OCI-LY1 (cell line): ENCODE data around the gene GALNT7.

Source experiments
- EZH2 ChIP-seq: fragments of 200-600 bp; sonication (generic), shearing (Covaris generic); IDR thresholded peaks from 2 replicates; pipeline ENCODE4 v1.8.0; 2017; ENCODE audit warnings: borderline replicate concordance, mixed run types, mild to moderate bottlenecking, antibody characterized with exemption, low read length, moderate library complexity, mixed read lengths
- TF ChIP-seq, protein P1 (sequence below): fragments of 200-600 bp; sonication (generic), shearing (Covaris generic); IDR thresholded peaks from 2 replicates; pipeline ENCODE4 v1.5.1; 2017; ENCODE audit warnings: mild to moderate bottlenecking, antibody characterized with exemption, low read length, moderate library complexity, mixed read lengths

DNA sequence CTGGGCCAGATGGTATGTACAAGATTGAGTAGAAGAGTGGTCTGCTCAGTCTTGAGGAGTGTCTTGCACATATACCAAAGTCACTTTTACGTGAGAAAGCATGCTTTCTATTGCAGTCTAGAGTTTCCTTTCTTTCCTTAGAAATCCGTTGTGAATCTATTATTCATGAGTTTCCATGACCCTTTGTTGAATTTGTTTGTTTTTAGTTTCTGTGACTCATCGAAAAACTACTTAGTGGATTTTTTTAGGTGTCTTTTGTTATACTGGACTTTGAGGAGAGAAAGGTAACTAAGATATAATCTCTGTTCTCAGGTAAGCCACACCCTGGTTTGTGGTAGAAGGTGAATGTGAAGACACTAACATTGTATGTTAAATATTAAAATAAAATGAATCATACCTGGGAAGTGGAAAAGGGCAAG is 23.0 kb downstream of the GALNT7 start:
- TF ChIP-seq, protein P1, sequence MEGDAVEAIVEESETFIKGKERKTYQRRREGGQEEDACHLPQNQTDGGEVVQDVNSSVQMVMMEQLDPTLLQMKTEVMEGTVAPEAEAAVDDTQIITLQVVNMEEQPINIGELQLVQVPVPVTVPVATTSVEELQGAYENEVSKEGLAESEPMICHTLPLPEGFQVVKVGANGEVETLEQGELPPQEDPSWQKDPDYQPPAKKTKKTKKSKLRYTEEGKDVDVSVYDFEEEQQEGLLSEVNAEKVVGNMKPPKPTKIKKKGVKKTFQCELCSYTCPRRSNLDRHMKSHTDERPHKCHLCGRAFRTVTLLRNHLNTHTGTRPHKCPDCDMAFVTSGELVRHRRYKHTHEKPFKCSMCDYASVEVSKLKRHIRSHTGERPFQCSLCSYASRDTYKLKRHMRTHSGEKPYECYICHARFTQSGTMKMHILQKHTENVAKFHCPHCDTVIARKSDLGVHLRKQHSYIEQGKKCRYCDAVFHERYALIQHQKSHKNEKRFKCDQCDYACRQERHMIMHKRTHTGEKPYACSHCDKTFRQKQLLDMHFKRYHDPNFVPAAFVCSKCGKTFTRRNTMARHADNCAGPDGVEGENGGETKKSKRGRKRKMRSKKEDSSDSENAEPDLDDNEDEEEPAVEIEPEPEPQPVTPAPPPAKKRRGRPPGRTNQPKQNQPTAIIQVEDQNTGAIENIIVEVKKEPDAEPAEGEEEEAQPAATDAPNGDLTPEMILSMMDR = no peak
- no peak for TF ChIP-seq EZH2
